ENCODE measurements around the gene TRIM24.

DNA sequence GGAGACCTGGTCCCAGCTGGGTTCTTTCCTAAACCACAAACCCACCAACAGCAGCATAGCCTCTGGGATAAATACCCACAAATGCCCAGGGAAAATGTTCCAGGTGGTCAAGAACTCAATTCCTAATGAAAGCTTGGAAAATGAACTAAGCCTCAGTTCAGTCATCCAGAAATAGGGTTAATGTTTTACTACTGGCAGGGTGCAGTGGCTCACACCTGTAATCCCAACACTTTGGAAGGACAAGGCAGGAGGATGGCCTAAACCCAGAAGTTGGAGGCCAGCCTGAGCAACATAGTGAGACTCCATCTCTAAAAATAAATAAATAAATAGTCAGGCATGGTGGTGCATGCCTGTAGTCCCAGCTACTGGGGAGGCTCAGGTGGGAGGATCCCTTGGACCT is 158.9 kb downstream of the TRIM24 start:
- TF ChIP-seq MYC (IDR thresholded peaks at IDR 0.05; ENCODE audit: low read depth, low read length) (no peak), POLR2A (IDR thresholded peaks at IDR 0.05; ENCODE audit: extremely low read depth, insufficient read length) (no peak)
- TF ChIP-seq, protein P1, sequence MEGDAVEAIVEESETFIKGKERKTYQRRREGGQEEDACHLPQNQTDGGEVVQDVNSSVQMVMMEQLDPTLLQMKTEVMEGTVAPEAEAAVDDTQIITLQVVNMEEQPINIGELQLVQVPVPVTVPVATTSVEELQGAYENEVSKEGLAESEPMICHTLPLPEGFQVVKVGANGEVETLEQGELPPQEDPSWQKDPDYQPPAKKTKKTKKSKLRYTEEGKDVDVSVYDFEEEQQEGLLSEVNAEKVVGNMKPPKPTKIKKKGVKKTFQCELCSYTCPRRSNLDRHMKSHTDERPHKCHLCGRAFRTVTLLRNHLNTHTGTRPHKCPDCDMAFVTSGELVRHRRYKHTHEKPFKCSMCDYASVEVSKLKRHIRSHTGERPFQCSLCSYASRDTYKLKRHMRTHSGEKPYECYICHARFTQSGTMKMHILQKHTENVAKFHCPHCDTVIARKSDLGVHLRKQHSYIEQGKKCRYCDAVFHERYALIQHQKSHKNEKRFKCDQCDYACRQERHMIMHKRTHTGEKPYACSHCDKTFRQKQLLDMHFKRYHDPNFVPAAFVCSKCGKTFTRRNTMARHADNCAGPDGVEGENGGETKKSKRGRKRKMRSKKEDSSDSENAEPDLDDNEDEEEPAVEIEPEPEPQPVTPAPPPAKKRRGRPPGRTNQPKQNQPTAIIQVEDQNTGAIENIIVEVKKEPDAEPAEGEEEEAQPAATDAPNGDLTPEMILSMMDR (IDR thresholded peaks at IDR 0.05; ENCODE audit: low read depth, low read length) = no peak
- TF ChIP-seq, protein P2, sequence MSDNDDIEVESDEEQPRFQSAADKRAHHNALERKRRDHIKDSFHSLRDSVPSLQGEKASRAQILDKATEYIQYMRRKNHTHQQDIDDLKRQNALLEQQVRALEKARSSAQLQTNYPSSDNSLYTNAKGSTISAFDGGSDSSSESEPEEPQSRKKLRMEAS (IDR thresholded peaks at IDR 0.05; ENCODE audit: low read depth, low read length) = no peak
